IMR-90 (cell line): ENCODE measurements around the gene GAS2L3. TPM values are rescaled to one million over a fixed set of nuclear protein-coding genes. Genes with fewer than 3 reads are reported as not detected.

ENCODE experiments used
- ATAC-seq: fragments of 200-7000 bp; cut with Tn5 transposase; 2 replicates; pipeline ENCODE4 v1.9.1; 2020; ENCODE audit warnings: low read depth, mild to moderate bottlenecking, moderate library complexity
- BruUV-seq: library from RNA; stranded (reverse); fragments of 400-500 nt; replicated peaks from 2 replicates; lab custom pipeline; 2021; lab: Mats Ljungman, UMichigan
- CTCF ChIA-PET: fragments of 300-600 bp; formaldehyde crosslinking; extraction: SDS; loops from one replicate; lab custom pipeline; 2021; ENCODE audit warnings: antibody characterized with exemption; lab: Yijun Ruan, JAX
- POLR2A ChIA-PET: fragments of 300-600 bp; sonication (Branson Sonifier 250); formaldehyde crosslinking; loops from one replicate; lab custom pipeline; 2022; ENCODE audit warnings: antibody characterized with exemption; ENCODE audit not compliant: unreplicated experiment; lab: Charles Lee
- DNase-seq: peaks from one replicate; pipeline ENCODE4 v3.0.0; 2013
- H2AFZ ChIP-seq: replicated peaks from 2 replicates; pipeline ENCODE3; 2013; ENCODE audit warnings: low read length, mild to moderate bottlenecking; ENCODE audit not compliant: poor library complexity
- H2AK5ac ChIP-seq: 2 replicates; pipeline ENCODE4 v1.6.1; 2013; ENCODE audit warnings: low read depth, low read length, inconsistent platforms
- H2AK9ac ChIP-seq: replicated peaks from 2 replicates; pipeline ENCODE3; 2013; ENCODE audit warnings: mild to moderate bottlenecking, low read depth, low read length, moderate library complexity; ENCODE audit not compliant: poor library complexity
- H2BK120ac ChIP-seq: 2 replicates; pipeline ENCODE4 v1.6.1; 2013; ENCODE audit warnings: low read depth, low read length, inconsistent platforms
- H2BK15ac ChIP-seq: 3 replicates; pipeline ENCODE4 v1.6.1; 2013; ENCODE audit warnings: low read depth, low read length, inconsistent platforms
- H2BK20ac ChIP-seq: 2 replicates; pipeline ENCODE4 v1.6.1; 2013; ENCODE audit warnings: low read depth, mild to moderate bottlenecking, inconsistent platforms, low read length, moderate library complexity
- H2BK5ac ChIP-seq: 2 replicates; pipeline ENCODE4 v1.6.1; 2013; ENCODE audit warnings: mild to moderate bottlenecking, low read depth, low read length, inconsistent platforms; ENCODE audit not compliant: poor library complexity, severe bottlenecking
- H3K14ac ChIP-seq: replicated peaks from 2 replicates; pipeline ENCODE4 v1.6.1; 2013; ENCODE audit warnings: low read depth, low read length, inconsistent platforms
- H3K18ac ChIP-seq: 2 replicates; pipeline ENCODE4 v1.6.1; 2013; ENCODE audit warnings: low read depth, low read length, control low read depth
- H3K23ac ChIP-seq: 2 replicates; pipeline ENCODE4 v1.6.1; 2013; ENCODE audit warnings: low read depth, low read length, inconsistent platforms
- H3K27ac ChIP-seq: 2 replicates; pipeline ENCODE4 v1.5.1; 2013; ENCODE audit warnings: mild to moderate bottlenecking, control low read depth, low read length; ENCODE audit not compliant: insufficient read depth
- H3K27me3 ChIP-seq: 2 replicates; pipeline ENCODE4 v1.6.1; 2013; ENCODE audit warnings: low read length; ENCODE audit not compliant: control insufficient read depth, insufficient read depth
- H3K36me3 ChIP-seq: 2 replicates; pipeline ENCODE4 v1.6.1; 2013; ENCODE audit warnings: low read length, mixed read lengths; ENCODE audit not compliant: control insufficient read depth, insufficient read depth
- H3K4ac ChIP-seq: 2 replicates; pipeline ENCODE4 v1.6.1; 2013; ENCODE audit warnings: low read depth, low read length, inconsistent platforms
- H3K4me1 ChIP-seq: 2 replicates; pipeline ENCODE4 v1.6.1; 2013; ENCODE audit warnings: low read length, mixed read lengths; ENCODE audit not compliant: control insufficient read depth, insufficient read depth
- H3K4me2 ChIP-seq: 2 replicates; pipeline ENCODE4 v1.6.1; 2013; ENCODE audit warnings: low read depth, mild to moderate bottlenecking, control low read depth, low read length, moderate library complexity
- H3K4me3 ChIP-seq: 2 replicates; pipeline ENCODE4 v1.5.1; 2013; ENCODE audit warnings: low read depth, mild to moderate bottlenecking, control low read depth, low read length, moderate library complexity; ENCODE audit not compliant: insufficient read depth
- H3K56ac ChIP-seq: 2 replicates; pipeline ENCODE4 v1.6.1; 2013; ENCODE audit warnings: low read length, inconsistent platforms; ENCODE audit not compliant: insufficient read depth; ENCODE audit errors: extremely low read depth
- H3K79me1 ChIP-seq, 2 experiments: 2 replicates each; pipeline ENCODE4 v1.6.1; 2013; ENCODE audit warnings: low read length in 2 of 2, inconsistent platforms in 1 of 2, low read depth in 1 of 2
- H3K9ac ChIP-seq: 2 replicates; pipeline ENCODE4 v1.6.1; 2013; ENCODE audit warnings: low read depth, low read length, control low read depth
- H3K9me1 ChIP-seq: 2 replicates; pipeline ENCODE4 v1.6.1; 2013; ENCODE audit warnings: low read length, inconsistent platforms; ENCODE audit not compliant: insufficient read depth
- H3K9me3 ChIP-seq: 2 replicates; pipeline ENCODE4 v1.6.1; 2013; ENCODE audit warnings: low read length; ENCODE audit not compliant: control insufficient read depth, insufficient read depth
- H4K20me1 ChIP-seq: 2 replicates; pipeline ENCODE4 v1.6.1; 2013; ENCODE audit warnings: low read length, inconsistent platforms; ENCODE audit not compliant: insufficient read depth
- H4K5ac ChIP-seq: 2 replicates; pipeline ENCODE4 v1.6.1; 2013; ENCODE audit warnings: mild to moderate bottlenecking, low read depth, low read length, control low read depth
- H4K8ac ChIP-seq, 2 experiments: 2 replicates each; pipeline ENCODE4 v1.6.1; 2013; ENCODE audit warnings: low read depth in 2 of 2, low read length in 2 of 2, control low read depth in 1 of 2, inconsistent platforms in 1 of 2
- H4K91ac ChIP-seq: 2 replicates; pipeline ENCODE4 v1.6.1; 2013; ENCODE audit warnings: low read depth, low read length, inconsistent platforms; ENCODE audit not compliant: insufficient read depth
- BHLHE40 ChIP-seq: fragments of 150-350 bp; IDR thresholded peaks from 2 replicates; pipeline ENCODE4 v1.6.1; 2016; ENCODE audit warnings: mild to moderate bottlenecking, low read depth, low read length
- CEBPB ChIP-seq: IDR thresholded peaks from 2 replicates; pipeline ENCODE4 v1.6.1; 2012; ENCODE audit warnings: low read depth, low read length, improper control_type of control experiment
- CHD1 ChIP-seq: IDR thresholded peaks from 2 replicates; pipeline ENCODE4 v1.6.1; 2012; ENCODE audit warnings: low read depth, low read length, improper control_type of control experiment
- FOS ChIP-seq: fragments of 150-350 bp; IDR thresholded peaks from 2 replicates; pipeline ENCODE4 v1.6.1; 2016; ENCODE audit warnings: low read depth, low read length
- MAFK ChIP-seq: IDR thresholded peaks from 2 replicates; pipeline ENCODE4 v1.6.1; 2012; ENCODE audit warnings: low read depth, low read length, improper control_type of control experiment
- MXI1 ChIP-seq: IDR thresholded peaks from 2 replicates; pipeline ENCODE4 v1.6.1; 2012; ENCODE audit warnings: low read depth, mild to moderate bottlenecking, low read length, moderate library complexity, borderline replicate concordance
- NFE2L2 ChIP-seq: fragments of 150-350 bp; IDR thresholded peaks from 2 replicates; pipeline ENCODE4 v1.6.1; 2016; ENCODE audit warnings: low read depth, mild to moderate bottlenecking, low read length
- POLR2A ChIP-seq: IDR thresholded peaks from 2 replicates; pipeline ENCODE4 v1.6.1; 2012; ENCODE audit warnings: mild to moderate bottlenecking, low read depth, low read length
- SMC3 ChIP-seq: fragments of 150-350 bp; IDR thresholded peaks from 2 replicates; pipeline ENCODE4 v1.6.1; 2016; ENCODE audit warnings: low read depth, mild to moderate bottlenecking, antibody characterized with exemption, low read length, moderate library complexity
- USF2 ChIP-seq: fragments of 150-350 bp; IDR thresholded peaks from 2 replicates; pipeline ENCODE4 v1.6.1; 2017; ENCODE audit warnings: mild to moderate bottlenecking, antibody characterized with exemption, low read length, low read depth
- WGBS, 2 experiments: methylation state at CpG; one replicate each; pipeline versions ENCODE4 v1.1.5 to v1.1.7; 2013; ENCODE audit warnings: missing lambda C conversion rate in 2 of 2; ENCODE audit not compliant: insufficient read length in 1 of 2; ENCODE audit errors: extremely low coverage in 2 of 2; 5-methylcytosine and 5-hydroxymethylcytosine counted together
- dilution Hi-C: fragments of 300-500 bp; cut with HindIII; formaldehyde crosslinking; loops from one replicate; pipeline ENCODE4 v1.14.3; 2018; ENCODE audit warnings: low sequenced_read_pairs; ENCODE audit not compliant: unreplicated experiment
- in situ Hi-C: fragments of 300-500 bp; cut with MboI; formaldehyde crosslinking; loops from 3 replicates; pipeline ENCODE4 v1.14.3; 2019; ENCODE audit warnings: low sequenced_read_pairs, inconsistent platforms, mixed read lengths
- intact Hi-C: fragments of 100-400 bp; cut with micrococcal nuclease; formaldehyde crosslinking; loops from 2 replicates; pipeline ENCODE4 v1.10.0; 2022
- polyA plus RNA-seq, 3 experiments: library from polyadenylated mRNA; depleted of rRNA; stranded (reverse); fragments of >200 nt; gene quantifications; 2 replicates each; pipeline ENCODE4 v1.2.3, GENCODE V29; 2012; ENCODE audit warnings: low replicate concordance in 1 of 3
- total RNA-seq: library from RNA; depleted of rRNA; stranded (reverse); fragments of >200 nt; gene quantifications from 2 replicates; pipeline ENCODE4 v1.2.3, GENCODE V29; 2012

GAS2L3 gene
- total and polyA plus RNA-seq, 2 of the 4 experiments (the other 2 are of a cell fraction) = 5.2 to 15.6 TPM

- BruUV-seq = no TSS peak
- H3K56ac ChIP-seq = no peak overlapping the region
- POLR2A ChIA-PET = no interaction called here
- H4K91ac ChIP-seq = no peak overlapping the region
- H2AFZ ChIP-seq = no peak overlapping the region
- H3K4me1 ChIP-seq = no peaks in the 10 kb centered on the region
- no peak overlapping the region for H4K8ac ChIP-seq
- H3K9ac ChIP-seq = no peak overlapping the region
- no peak overlapping the region for H3K4me3 ChIP-seq
- H2AK5ac ChIP-seq = no peak overlapping the region
- no peaks in the 10 kb centered on the region for H3K9me1 ChIP-seq
- H3K4me2 ChIP-seq = no peak overlapping the region
- H3K23ac ChIP-seq = no peak overlapping the region
- H2BK20ac ChIP-seq = no peak overlapping the region
- H3K36me3 ChIP-seq = no peaks in the 10 kb centered on the region
- no peak overlapping the region for H2BK15ac ChIP-seq
- no peak overlapping the region for H3K27ac ChIP-seq
- H2BK120ac ChIP-seq = no peak overlapping the region
- H4K20me1 ChIP-seq = no peaks in the 10 kb centered on the region
- no peak overlapping the region for H3K14ac ChIP-seq
- no peaks in the 10 kb centered on the region for H3K9me3 ChIP-seq
- dilution Hi-C loops = no loop called here
- no peak overlapping the region for H3K18ac ChIP-seq
- H3K4ac ChIP-seq = no peak overlapping the region
- DNase-seq = no peak
- TF ChIP-seq FOS (no peak), NFE2L2 (no peak), SMC3 (no peak), MAFK (no peak), CHD1 (no peak), BHLHE40 (no peak), USF2 (no peak), POLR2A (no peak), CEBPB (no peak), MXI1 (no peak)
- no peak overlapping the region for H2BK5ac ChIP-seq
- no peak overlapping the region for H4K5ac ChIP-seq
- no CpG with 5 or more reads among the region's 8 CpGs for WGBS, 2 experiments
- H3K79me1 ChIP-seq = no peaks in the 10 kb centered on the region
- no peak overlapping the region for H2AK9ac ChIP-seq
- intact Hi-C loops = no loop called here
- no peak for ATAC-seq
- CTCF ChIA-PET = no interaction called here
- H3K27me3 ChIP-seq = no peaks in the 10 kb centered on the region
- in situ Hi-C loops = no loop called here
Observed at GRCh38 chr12:100646896-100647295, 73.4 kb downstream of the GAS2L3 start.
